GM20000 (cell line): ENCODE measurements around the gene ADGRL1.

Source experiments
- DNase-seq: peaks from one replicate; pipeline ENCODE4 v3.0.0; 2012; ENCODE audit warnings: low spot score
- TF ChIP-seq, protein P1 (sequence below): IDR thresholded peaks from 2 replicates; pipeline ENCODE4 v1.5.1; 2012; ENCODE audit warnings: mild to moderate bottlenecking, control low read depth; ENCODE audit errors: extremely low read depth, missing control alignments

Gene ADGRL1

DNA sequence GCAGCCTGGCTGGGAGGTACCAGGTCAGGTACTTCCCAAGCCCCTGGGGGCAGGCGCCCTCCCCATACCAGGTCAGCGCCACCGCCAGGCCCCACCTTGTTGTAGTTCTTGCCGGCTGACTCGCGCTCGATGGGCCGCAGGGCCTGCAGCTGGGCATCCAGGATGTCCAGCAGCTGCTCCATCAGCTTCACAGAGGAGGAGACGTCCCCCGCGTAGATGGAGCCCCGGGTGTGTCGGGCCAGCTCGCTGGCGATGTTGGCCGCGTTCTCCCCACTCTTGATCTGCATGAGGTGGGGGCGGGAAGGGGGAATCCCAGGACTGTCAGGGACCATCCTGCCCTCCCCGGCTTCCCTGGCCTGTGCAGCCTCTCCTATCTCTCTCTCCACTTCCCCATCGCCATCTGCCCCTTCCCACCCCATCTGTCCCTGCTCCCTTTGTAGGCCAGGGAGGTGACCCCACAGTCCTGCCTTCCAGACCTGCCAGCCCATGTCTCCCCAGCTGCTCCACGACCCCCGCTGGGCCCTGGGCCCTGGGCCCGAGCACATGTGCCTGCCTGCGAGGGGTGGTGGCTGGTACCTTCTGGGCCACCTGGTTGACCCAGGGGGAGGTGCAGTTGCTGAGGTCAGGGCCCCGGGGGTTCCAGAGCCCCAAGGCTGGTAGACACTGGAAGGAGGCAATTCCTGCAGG is 45.8 kb downstream of the ADGRL1 start:
- TF ChIP-seq, protein P1, sequence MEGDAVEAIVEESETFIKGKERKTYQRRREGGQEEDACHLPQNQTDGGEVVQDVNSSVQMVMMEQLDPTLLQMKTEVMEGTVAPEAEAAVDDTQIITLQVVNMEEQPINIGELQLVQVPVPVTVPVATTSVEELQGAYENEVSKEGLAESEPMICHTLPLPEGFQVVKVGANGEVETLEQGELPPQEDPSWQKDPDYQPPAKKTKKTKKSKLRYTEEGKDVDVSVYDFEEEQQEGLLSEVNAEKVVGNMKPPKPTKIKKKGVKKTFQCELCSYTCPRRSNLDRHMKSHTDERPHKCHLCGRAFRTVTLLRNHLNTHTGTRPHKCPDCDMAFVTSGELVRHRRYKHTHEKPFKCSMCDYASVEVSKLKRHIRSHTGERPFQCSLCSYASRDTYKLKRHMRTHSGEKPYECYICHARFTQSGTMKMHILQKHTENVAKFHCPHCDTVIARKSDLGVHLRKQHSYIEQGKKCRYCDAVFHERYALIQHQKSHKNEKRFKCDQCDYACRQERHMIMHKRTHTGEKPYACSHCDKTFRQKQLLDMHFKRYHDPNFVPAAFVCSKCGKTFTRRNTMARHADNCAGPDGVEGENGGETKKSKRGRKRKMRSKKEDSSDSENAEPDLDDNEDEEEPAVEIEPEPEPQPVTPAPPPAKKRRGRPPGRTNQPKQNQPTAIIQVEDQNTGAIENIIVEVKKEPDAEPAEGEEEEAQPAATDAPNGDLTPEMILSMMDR = no peak
- no peak for DNase-seq

DNA sequence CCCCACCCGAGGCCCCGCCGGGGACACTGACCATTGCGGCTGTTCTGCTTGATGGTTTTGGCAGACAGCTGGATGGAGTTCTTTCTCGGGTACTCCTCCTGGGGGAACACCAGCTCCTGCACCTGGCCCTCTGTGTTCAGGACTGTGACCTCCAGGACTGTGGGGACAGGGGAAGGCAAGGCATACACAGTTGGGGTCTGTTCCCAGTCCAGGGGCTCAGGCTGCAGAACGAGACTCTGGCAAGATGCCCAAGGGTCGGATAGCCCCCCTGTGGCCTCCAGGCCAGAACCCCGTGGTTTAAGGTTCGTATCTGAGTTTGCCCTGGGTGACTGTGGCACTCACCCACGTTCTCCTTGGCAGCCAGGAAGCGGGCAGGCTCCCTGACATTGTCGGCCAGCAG is 46.9 kb downstream of the ADGRL1 start:
- no peak for DNase-seq
- TF ChIP-seq, protein P1 = no peak

DNA sequence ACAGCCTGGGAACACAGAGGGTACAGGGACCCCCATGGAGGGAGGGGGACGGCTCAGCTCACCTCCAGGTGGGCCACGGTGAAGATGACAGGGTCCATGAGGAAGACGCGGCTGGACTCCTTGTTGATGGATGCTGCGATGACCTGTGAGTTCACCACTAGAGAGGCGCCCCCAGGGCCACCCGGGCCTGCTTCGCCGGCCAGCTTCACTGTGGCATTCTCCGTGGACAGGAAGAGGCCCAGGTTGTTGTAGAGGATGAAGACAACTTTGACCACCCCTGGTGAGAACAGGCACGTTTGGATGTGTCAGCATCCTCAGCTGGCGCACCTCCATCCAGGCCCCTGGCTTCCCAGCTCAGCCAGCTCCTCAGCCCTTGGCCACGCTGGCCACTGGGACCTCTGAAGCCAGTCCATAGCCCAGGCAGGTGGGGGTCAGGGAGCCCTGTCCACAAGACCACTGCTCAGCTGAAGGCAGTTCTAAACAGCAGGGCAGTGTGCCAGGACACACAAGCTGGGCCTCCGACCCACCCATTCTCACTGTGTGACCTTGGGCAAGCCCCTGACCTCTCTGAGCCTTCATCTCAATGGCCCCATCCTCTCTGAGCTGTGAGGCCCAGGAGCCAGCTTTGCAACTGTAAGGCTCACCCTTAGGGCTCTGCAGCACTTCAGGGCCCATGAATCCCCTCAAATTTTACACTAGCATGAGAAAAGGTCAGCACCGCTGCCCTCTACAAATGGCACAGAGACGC is 47.5 kb downstream of the ADGRL1 start:
- DNase-seq = no peak
- TF ChIP-seq, protein P1 = no peak

DNA sequence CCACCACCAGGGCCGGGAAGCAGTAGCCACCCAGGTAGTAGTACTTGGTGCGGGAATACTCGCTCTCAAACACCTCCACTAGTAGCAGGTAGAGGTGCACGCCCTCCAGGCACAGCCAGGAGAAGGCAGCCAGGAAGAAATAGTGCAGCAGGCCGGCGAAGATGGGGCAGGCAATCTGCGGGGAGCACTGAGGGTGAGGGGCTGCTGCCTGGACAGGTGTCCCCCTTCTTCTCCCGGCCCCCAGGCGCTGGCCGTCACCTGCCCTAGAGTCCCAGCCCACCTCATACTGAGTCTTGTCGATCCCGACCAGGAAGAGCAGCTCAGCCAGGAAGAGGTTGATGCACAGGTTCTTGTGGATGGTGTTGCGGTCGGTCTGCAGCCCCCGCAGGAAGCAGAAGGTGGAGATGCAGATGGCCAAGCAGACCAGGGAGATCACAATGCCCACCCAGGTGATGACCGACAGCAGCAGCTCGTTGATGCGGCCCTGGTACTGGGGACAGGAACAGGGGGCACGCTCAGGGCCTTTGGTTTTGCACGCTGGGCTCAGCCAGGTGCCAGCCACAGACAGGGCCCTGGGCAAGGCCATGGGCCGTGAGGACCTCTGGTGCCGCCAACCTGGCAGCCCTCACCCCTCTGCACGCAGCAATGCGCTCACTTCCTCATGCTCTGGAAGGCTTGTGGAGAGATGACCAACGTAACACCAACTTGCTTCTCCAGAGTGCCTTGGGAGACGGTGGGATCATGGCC is 48.8 kb downstream of the ADGRL1 start:
- no peak for DNase-seq
- TF ChIP-seq, protein P1 = no peak

DNA sequence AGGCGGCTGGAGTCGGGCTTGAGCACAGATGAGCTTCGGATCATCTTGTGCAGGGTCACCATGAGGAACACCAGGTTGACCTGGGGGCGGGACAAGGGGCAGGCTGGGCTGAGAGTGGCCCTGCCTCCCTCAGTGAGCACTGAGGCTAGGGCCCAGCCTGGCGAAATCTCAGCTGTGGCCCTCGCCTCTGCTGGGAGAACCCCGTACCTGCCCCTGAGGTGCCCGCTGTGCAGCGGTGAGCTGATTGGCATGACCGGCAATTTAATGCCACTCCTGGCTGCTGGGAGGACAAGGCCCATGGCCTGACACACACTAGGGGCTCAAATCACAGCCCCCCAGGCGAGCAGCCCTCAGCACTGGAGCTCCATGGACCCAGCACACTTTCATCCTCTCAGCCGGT is 49.8 kb downstream of the ADGRL1 start:
- TF ChIP-seq, protein P1 = no peak
- DNase-seq = no peak

DNA sequence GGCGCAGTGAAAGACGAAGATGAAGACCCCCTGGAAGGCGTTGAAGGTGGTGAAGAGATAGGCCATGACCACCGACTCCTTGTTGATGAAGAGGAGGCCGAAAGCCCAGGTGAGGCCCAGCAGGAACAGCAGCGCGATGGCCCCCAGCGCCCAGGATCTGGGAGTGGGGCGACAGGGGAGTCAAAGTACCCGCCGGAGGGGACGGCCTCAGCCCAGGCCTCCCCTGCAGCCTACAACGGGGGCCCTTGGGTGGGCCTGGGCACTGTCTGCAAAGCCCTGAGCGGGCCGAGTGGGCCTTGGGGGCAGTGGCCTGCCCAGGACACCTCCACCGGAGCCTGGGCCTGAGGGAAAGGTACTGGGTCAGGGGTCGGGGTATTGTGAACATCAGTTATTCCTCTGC is 50.6 kb downstream of the ADGRL1 start:
- TF ChIP-seq, protein P1 = no peak
- no peak for DNase-seq

DNA sequence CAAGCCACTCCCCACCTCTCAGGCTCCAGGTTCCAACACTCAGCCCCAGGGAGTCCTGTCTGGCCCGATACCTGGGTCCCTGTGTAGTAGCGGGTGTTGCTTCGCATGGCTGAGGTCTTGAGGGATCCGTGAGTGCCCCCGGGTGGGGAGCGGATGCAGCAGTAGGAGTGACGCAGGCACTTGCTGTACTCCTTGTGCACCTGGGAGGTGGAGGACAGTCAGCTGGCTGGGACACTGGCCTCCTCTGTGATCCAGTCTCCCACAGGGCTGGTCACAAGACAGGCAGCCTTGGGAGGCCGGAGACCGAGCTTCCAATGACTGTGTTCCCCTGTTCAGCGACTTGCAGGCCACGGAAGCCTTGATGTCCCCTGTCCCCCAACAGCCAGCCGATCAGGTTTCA is 53.3 kb downstream of the ADGRL1 start:
- TF ChIP-seq, protein P1 = no peak
- DNase-seq = no peak
